GM21515 (cell line): ENCODE measurements around the gene SDK2.

Source experiments
- ATAC-seq: cut with Tn5 transposase; IDR thresholded peaks from one replicate; pipeline ENCODE4 v1.9.1; 2021; ENCODE audit not compliant: unreplicated experiment

Gene SDK2

GRCh38 chr17:73510981-73511718 is 133.1 kb downstream of the SDK2 start:
- no peak for ATAC-seq

GRCh38 chr17:73508931-73509605 is 135.2 kb downstream of the SDK2 start:
- ATAC-seq: no peak

GRCh38 chr17:73508057-73508930 is 136.0 kb downstream of the SDK2 start:
- ATAC-seq: no peak

- no peak for ATAC-seq
Measured at GRCh38 chr17:73506470-73507435, 137.5 kb downstream of the SDK2 start.

GRCh38 chr17:73503560-73503959 is 140.7 kb downstream of the SDK2 start:
- ATAC-seq: no peak

GRCh38 chr17:73500414-73500999 is 143.7 kb downstream of the SDK2 start:
- ATAC-seq: no peak

- no peak for ATAC-seq
Measured at GRCh38 chr17:73498886-73499554, 145.2 kb downstream of the SDK2 start.

- ATAC-seq: no peak
Measured at GRCh38 chr17:73498176-73498575, 146.1 kb downstream of the SDK2 start.

- ATAC-seq: no peak
Measured at GRCh38 chr17:73497721-73498120, 146.5 kb downstream of the SDK2 start.

- no peak for ATAC-seq
Measured at GRCh38 chr17:73496232-73496631, 148.0 kb downstream of the SDK2 start.

- no peak for ATAC-seq
Measured at GRCh38 chr17:73495641-73496040, 148.6 kb downstream of the SDK2 start.

GRCh38 chr17:73494950-73495349 is 149.3 kb downstream of the SDK2 start:
- no peak for ATAC-seq

GRCh38 chr17:73493956-73494926 is 150.0 kb downstream of the SDK2 start:
- ATAC-seq: no peak

GRCh38 chr17:73492821-73493814 is 151.1 kb downstream of the SDK2 start:
- no peak for ATAC-seq

- no peak for ATAC-seq
Measured at GRCh38 chr17:73492125-73492820, 152.0 kb downstream of the SDK2 start.

- no peak for ATAC-seq
Measured at GRCh38 chr17:73491648-73492047, 152.6 kb downstream of the SDK2 start.

GRCh38 chr17:73490851-73491250 is 153.4 kb downstream of the SDK2 start:
- no peak for ATAC-seq
